Mammary epithelial cell (primary cell): ENCODE data around the gene PCSK6.

ENCODE experiments used
- EZH2 ChIP-seq: IDR thresholded peaks from 2 replicates; pipeline ENCODE4 v1.6.1; 2012; ENCODE audit warnings: low read length, inconsistent platforms, borderline replicate concordance
- TF ChIP-seq, protein P1 (sequence below), 2 donors: IDR thresholded peaks in 1 of 2; conservative IDR thresholded peaks in 1 of 2; 2 replicates each; pipeline ENCODE4 v1.5.1; 2011 to 2012; ENCODE audit warnings: inconsistent platforms in 2 of 2, low read length in 2 of 2, mild to moderate bottlenecking in 2 of 2, control low read depth in 1 of 2, low read depth in 1 of 2; ENCODE audit not compliant: insufficient read depth in 1 of 2; ENCODE audit errors: extremely low read depth in 1 of 2

DNA sequence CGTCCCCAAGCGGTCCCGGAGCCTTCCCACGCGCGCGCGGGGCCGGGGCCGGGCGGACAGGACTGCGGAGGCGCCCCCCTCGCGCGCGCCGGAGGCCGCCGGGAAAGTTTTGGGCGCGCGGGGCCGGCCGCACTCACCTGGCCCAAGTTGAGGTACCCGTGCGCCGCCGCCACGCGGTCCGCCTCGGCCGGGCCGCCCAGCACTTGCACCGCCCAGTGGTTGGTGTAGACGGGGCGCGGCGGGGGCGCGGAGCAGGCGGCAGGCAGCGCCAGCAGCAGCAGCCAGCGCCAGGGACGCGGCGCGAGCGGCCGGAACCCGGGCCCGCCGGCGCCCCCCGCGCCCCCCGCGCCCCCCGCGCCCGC lies 289 bp downstream of the PCSK6 start:
- TF ChIP-seq, protein P1, sequence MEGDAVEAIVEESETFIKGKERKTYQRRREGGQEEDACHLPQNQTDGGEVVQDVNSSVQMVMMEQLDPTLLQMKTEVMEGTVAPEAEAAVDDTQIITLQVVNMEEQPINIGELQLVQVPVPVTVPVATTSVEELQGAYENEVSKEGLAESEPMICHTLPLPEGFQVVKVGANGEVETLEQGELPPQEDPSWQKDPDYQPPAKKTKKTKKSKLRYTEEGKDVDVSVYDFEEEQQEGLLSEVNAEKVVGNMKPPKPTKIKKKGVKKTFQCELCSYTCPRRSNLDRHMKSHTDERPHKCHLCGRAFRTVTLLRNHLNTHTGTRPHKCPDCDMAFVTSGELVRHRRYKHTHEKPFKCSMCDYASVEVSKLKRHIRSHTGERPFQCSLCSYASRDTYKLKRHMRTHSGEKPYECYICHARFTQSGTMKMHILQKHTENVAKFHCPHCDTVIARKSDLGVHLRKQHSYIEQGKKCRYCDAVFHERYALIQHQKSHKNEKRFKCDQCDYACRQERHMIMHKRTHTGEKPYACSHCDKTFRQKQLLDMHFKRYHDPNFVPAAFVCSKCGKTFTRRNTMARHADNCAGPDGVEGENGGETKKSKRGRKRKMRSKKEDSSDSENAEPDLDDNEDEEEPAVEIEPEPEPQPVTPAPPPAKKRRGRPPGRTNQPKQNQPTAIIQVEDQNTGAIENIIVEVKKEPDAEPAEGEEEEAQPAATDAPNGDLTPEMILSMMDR (conservative IDR thresholded peaks at IDR 0.05 in 1 of 2, IDR thresholded peaks at IDR 0.05 in 1 of 2; ENCODE audit: extremely low read depth in 1 of 2, insufficient read depth in 1 of 2, low read depth in 1 of 2, low read length in 2 of 2), result no peak
- no peak for TF ChIP-seq EZH2
